Ecto neural progenitor cell (in vitro differentiated cells): Measurements from ENCODE around the gene TENM3.

Experiments
- DNase-seq: peaks from one replicate; pipeline ENCODE4 v3.0.0-alpha.2; 2018; ENCODE audit warnings: low spot score

TENM3 gene

DNA sequence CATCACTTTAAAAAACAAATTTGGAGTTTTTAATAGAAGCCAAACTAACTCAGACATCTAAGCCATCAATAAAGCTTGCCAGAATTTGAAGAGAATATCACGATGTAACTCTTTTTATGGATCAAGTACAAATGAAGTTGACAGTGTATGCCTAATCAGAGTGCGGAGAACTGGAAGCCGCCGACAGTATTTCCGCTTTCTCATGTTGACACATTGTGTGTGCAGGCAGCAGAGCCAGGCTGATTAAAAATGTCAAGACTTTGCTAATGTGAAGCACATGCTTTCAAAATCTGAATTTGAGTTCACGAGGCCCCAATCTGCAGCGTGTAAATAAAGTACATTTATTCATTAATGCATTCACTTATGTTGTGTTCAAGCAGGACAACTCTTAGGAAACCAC is 161.2 kb downstream of the TENM3 start:
- DNase-seq, result no peak

DNA sequence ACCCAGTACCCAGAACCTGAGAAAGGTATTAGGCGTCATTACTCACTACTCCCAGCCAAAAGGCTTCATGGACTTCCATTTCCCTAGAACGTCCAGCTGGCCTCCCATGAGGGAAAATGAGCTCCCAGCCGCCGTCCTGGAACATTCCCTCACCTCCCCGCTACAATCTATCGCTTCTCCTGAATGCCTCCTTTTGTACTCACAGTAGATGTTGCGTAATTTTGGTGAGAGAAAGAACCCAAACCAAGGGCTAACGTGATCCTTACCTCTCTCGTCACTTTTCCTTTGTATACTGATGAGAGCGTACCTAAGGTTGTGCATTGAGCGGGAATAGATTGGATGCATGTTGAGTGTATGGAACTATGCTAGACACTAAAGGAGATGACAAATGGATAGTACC is 161.9 kb downstream of the TENM3 start:
- no peak for DNase-seq

DNA sequence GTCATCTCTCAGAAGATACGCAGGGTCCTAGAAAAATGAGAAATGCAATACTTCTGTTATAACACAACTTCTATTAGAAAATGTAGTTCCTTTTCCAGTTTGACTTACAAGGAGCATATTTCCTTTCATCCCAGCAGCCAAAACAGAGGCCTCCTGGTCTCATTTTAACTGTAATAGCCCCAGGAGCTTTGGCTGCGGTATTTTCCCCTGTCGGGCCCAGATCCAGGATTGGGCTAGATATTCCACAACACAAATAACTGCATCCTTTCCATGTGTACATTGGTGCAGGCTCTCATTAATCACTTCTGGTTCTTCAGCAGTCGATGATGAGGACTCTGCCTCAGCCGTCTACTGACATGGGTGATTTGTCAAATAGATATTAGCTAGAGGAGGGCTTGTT is 166.1 kb downstream of the TENM3 start:
- no peak for DNase-seq

DNA sequence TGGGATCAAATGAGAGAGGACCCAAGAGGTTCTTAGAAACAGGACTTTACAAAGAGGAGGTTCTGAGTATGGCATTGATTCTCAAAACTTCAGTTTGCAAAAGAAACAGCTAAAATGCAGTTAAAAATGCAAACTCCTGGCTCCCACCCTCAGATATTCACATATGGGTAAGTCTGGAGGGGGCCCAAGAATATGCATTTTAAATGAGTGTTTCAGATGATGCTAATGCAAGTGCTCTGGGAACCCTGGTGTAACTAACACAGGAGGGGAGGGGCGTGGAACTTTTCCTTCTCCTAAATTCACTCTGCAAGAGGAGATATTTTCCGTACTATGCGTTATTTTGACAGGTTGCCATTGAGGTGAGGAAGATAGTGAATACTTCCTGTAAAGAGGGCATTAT is 168.2 kb downstream of the TENM3 start:
- DNase-seq, result no peak

DNA sequence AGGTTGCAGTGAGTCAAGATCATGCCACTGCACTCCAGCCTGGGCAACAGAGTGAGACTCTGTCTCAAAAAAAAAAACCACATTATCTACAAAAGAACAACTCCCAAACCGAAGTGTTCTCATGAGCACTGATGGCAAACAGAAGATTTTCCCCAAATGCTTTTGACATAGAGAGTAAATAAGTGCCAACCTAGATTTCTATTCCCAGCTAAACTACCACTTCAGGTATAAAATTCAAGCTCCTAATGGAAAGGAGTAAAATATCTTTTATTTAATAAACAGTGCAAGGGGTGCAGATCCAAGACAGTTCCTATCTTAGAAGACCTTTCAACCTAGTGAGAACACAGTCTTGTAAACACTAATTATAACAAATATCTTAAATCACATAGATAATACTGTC is 170.3 kb downstream of the TENM3 start:
- DNase-seq, result no peak

DNA sequence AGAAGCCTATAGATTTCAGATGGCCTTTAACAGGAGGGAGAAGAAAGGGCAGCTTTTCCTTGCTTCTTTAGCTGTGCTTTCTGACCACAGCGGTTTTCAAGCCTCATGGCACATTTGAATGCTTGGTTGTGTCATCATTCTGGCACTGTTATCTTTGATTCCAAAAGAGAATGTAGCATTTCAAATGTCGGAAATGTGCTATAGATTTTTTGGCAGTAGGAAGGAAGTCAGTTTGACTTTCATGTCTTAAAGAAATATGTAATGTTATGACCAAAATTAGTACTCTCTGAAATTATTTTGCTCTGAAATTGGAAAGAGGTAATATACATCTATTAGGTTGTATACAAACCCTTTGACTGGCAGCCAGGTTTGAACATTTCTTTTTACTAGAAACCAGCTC is 171.9 kb downstream of the TENM3 start:
- DNase-seq, result no peak

DNA sequence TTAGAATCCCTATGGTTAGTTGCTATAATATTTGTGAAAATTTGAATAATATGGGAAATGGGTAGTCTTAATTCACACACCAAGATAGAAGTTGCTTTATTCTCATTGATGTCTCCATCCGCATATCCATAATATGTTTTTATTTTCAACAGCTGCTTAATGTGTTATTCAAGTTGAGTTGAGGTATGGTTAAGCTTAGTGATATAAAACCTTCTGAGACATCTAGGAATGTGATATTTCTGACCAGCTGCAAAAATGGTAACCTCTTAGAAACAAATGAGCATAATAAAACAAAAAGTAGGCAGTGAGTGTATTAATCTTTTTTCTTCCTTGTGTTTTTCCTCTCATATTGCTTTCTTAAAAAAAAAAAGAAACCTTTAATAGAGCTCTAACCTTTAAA is 172.9 kb downstream of the TENM3 start:
- DNase-seq, result no peak

DNA sequence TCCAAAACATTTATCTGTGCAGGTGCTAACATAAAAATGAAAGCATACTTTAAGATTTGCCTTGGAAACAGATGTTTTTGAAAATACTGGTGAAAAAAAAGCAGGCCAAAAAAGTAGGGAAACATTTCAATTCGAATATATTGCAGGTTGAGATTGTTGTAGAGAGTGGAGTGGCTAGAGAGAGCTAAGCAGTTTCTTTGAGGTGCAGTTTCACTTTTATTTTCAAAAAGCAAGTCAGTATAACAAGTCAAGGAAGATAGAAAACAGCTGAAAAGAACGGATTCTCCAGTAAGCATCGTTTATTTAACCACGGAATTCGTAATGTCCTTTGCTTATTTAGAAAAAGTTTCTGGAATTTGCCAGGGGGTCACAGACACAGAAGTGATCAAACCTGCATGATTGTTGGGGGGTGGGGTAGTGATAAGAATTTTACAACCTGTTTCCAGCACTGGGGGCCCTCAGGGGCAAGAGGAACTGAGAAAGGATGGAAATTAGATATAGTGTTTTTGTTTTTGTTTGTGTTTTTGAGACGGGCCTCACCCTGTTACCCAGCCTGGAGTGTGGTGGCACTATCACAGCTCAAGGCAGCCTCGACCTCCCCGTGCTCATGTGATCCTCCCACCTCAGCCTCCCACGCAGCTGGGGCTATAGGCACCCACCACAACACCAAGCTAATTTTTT is 175.0 kb downstream of the TENM3 start:
- DNase-seq, result no peak

DNA sequence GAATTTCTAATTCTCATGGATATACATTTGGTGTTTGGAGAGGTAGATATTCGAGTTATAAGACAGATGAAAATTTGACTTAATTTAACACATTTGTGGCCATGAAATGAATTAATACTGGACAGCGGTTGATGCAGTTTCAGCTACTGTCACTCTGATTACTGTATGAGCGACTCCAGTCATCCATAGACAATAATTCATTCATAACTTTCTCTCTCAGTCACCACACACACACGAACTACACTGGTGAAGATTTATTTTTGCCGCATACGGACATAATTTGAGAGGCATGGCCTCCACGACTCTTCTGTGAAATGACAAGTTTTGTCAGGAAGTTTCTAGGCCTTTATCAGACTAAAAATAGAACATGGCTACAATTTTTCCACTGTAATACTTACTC is 177.0 kb downstream of the TENM3 start:
- no peak for DNase-seq

DNA sequence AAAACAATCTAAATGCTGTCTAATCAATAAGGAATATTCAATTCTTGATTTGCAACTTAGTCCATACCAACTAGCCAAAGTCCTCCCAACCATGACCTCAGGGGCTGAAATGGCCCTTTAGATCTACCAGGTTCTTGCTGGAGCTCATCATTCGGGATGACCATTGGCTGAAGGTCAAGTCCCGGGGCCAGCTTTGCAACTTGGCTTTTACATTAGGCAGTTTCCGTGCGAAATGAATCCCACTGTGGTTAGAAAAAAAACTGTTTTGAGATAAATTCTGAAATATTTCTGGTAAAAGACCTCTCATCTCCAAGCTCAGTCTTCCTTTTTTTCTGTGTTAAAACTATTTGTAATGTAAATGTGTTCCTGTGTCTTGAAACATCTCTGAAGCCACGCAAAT is 178.6 kb downstream of the TENM3 start:
- no peak for DNase-seq

DNA sequence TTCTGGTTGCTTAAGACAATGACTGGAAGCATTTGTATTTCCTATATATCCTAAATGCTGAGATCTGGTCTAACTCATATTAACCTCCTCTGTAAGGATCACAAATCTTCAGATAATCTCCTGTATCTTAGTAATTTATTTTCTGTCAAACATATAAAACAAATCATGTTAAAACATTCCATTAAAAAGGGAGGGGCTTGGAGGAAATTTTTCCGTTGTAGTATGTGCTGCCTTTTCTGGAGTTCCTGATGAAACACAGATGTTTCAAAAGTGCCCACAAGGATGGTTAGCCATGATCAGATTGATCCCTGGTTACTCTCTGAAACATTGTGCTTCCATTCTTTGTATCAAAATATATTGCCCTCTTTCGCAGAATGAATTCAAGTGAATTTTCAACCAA is 182.1 kb downstream of the TENM3 start:
- no peak for DNase-seq

DNA sequence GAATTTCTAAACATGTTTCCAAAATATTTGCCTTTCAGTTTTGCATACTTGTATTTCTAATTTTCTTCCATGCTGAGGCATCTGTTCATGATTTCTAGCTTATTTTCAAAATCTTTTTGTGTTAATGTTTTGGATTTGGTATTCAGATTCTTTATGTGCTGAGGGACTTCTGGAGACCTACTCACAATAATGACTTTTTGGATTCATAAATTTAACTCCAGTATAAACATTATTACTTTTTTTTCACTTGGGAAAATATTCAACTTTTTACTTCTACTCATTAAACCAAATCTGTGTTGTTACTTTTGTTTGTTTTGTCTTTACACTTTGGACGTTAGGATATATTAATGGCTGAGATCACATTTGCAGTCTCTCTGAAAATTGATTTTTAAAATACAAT is 183.7 kb downstream of the TENM3 start:
- DNase-seq, result no peak

DNA sequence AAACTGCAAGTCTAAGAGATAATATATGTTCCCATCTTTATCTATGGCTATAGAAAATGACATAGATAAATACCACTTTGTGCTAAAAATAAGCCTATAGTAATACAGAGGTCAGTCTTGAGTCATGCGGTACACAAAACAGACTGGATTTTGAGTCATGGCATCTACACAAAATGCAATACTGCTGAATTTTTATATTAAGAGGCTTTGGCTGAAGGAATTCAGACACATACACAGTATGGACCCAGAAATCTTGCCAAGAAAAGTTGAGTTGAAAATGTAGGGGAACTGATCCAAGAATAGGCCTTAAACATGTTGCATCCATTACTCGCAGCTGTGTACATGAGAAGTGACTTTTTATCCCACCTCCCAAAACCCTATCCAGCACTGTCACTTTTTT is 184.4 kb downstream of the TENM3 start:
- DNase-seq, result no peak

DNA sequence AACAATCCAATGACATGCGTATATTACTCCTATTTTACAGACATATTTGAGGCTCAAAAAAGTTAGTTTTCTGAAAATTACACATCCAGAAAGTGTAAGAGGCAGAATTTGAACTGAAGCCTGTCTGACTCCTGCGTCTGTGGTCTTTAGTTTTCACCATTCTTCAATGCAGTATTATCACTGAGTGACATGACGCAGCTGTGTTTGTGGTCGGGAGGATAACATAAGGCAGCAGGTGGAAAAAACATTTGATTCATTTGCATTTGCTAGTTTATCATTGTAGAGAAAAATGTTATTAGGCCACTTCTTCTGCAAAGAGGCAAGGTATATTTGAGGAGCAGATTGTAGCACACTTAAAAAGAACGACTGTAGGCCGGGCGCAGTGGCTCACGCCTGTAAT is 186.7 kb downstream of the TENM3 start:
- no peak for DNase-seq

DNA sequence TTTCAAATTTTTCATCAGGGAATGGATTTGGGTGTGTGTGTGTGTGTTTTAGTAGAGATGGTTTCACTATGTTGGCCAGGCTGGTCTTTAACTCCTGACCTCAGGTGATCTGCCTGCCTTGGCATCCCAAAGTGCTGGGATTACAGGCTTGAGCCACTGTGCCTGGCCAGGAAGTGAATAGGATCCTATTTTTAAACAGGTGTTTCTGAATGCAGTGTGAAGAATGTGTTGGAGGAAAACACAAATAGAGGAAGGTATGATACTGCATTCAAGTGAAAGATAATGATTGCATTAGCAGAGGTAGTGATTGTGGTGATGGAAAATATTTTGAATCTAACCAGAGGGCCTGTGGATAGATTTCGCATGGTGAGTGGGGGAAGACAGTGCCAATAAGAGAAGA is 189.6 kb downstream of the TENM3 start:
- no peak for DNase-seq

DNA sequence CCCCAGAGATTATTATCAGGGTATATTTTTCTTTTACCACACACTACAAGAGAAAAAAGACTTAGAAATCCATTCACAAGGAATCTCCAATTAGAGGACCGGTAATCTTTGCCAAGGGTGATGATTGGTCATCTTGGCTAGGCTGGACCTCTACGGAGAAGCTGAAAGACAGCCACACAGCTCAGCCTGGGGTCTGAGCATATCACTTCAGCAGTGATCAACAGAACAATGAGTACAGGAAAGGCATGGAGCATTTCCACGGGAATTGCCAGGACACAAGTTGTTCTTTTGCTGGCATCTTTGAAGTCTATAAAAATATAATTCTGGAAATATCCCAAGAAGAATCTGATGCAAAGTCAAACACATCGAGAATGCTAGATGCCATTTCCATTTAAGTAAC is 191.5 kb downstream of the TENM3 start:
- DNase-seq, result no peak

DNA sequence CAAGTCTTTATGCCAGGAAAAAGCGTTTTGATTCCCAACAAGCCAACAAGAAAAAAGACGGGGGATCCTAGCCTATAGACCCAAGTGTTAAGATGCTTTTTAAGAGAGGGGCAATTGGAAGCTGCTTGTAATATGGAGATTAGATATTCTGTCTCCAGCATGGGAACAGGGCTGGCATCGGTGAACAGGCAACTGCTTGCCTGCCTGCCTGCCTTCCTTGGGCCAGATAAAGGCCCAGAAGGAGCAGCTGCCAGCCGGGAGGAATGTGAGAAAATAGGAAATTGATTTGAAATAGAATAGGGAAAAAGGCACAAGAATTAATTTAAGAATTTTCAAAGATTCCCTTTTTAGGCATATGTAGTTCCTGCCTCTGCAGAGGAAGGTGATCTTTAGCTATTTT is 192.2 kb downstream of the TENM3 start:
- DNase-seq, result no peak

DNA sequence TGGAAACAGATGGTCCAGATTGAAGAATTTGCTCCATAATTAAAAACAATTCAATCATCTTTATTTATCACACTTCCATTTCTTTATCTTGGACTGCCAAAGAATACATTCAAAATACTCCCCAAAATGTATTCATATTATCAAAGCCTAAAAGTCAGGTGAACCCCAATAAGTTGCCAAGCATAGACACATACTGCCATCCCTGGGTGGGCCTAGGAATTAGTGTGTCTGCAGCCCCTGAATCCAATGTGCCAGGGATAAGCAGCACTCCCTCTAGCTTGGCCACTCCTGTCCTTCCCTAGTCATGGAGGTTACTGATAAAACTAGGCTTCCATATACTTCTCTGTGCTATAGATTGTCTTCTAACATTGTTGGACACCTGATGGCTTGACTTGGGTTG is 199.9 kb downstream of the TENM3 start:
- DNase-seq, result no peak

DNA sequence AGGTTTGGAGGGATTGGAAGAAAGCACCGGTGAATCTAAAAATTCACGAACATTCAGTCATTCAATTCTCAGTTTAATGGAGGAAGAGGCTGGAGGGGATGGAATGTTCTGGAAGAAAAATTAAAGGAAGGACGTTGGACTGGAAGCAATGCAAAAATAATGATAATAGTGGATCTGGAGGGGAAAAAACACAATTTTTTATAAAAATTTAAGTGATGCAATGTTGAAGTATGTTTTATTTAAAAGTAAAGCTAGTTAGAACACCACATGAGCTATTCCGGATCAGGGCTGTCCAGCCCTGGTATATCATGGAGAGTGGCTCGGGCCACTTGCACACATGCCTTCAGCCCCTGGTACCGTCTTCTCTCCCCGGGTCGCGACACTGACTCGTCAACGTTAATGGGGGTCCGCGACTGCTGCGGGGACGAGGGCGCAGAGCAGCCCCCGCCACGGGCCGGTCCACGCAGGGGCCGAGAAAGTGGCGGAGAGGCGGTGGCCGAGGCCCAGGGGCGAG is 204.6 kb downstream of the TENM3 start:
- DNase-seq, result no peak

DNA sequence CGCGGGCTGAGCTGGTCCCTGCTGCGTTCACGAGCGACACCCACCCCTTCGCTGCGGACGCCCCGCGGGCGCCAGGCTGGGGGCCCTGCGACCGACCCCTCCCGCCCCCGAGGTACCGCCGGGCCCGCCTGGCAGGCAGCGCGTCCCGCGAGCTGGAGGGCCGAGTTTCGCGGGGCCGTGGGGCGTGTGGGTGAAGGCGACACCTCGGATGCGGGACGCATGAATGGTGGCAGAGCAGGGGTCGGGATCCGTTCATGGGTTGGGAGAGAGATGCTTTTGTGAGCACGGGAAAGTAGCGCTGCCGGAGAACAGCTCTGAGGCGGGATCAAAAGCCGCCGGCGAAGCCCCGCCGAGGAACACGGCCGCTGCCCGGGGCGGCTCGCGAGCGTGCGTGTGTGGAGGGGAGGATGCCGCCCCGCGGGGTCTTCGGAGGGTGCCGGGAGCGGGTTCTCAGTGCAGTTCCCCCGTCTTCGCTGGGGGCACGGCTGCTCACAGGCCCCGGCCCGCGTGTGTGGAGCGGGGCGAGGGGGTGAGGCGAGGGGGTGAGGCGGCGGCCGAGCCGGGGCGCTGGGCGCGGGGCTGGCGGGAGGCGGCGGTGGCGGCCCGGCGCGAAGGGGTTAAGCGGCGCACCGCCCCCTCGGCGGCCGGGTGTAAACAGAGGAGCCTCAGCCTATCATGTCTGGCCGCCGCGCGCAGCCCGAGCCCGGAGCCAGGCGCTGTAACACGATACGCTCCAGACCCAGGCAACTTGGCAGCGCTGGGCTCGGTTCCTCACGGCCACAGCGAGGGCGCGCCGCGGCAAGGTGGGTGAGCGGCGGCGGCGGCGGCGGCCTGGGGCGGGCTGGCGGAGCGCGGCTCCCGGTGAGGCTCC is 205.3 kb downstream of the TENM3 start:
- DNase-seq, result peak; percentile 95

DNA sequence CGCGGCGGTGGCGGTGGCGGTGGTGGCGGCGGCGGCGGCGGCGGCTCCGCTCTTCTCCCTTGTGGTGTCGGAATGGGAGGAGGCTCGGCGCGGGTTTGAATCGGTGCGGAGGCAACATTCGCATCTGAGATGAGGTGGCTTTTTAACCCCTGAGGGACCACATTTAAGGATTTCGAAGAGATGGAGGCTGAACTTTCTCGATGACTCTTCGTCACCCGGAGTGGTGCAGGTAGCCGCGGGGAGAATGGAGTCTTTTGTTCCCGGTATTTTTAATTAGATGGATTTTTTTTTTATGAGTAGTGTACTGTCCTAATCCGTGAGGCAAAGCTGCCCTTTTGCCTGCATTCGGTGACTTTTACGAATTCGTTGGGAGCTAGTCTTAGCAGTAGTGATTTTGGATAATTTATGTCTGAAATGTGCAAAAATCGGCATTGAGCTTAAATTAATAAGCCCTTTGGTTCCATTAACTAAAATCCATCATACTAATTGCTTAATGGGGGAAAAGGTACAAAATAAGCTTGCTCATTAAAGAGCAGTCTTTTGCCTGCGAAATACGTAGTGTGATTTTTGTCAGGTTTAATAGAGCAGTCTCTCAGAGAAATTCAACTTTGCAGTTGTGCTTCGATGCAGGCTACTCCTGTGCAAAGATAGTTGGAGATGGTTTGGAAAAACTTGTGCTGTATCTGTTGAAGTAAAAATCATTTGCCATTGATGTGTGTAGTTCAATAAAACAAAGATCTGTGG is 206.2 kb downstream of the TENM3 start:
- no peak for DNase-seq

DNA sequence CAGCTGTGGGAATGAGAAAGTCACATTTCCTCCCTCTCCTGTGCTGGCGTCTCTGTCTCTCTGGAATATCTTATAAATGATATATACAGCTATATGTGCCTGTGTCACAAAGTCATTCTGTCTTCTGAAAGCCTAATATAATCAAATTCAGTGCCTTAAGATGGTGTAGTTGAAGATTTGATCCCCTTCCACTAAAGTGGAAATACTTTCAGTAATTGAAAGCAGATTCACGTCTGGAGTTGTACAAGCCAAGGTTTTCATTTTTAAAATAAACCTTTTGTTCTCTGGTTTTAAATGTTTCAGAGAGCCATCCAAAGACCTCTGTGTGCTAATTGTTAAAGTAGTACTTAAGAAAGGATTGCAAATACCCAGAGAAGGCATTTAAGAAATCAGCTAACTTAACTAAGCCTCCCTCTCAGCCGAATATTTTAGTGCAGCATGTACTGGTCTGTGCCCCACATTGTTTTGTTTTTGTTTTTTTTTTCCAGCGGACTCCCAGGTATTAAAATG is 206.8 kb downstream of the TENM3 start:
- DNase-seq, result no peak

DNA sequence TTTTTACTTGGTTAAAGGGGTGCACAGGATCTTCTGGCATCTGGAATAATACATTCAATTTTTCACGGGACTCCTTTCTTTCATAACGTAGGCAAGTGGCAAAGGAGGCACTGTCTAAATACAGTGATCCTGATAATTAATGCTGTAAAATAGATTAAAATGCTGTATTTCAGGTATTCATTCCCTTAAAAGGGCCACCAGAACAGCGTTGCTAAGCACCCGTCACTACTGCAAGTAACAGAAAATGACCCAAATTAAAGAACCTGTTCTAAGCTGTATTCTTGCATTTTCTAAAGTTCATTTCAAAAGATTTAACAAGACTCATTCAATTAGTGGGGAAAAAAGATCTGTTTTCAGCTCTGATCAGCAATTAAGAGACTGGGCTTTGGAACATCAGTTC is 208.2 kb downstream of the TENM3 start:
- no peak for DNase-seq
